ENCODE measurements around the gene NCAM1.

The NCAM1 gene

GRCh38 chr11:113174882-113175281, 213.7 kb downstream of the NCAM1 start:
- DNase-seq: no peak

GRCh38 chr11:113176599-113177360, 215.6 kb downstream of the NCAM1 start:
- no peak for DNase-seq

- DNase-seq: no peak
Measured at GRCh38 chr11:113177671-113178070, 216.5 kb downstream of the NCAM1 start.

GRCh38 chr11:113178381-113179070, 217.3 kb downstream of the NCAM1 start:
- DNase-seq: no peak

GRCh38 chr11:113179181-113179704, 218.0 kb downstream of the NCAM1 start:
- DNase-seq: no peak

GRCh38 chr11:113181094-113181493, 219.9 kb downstream of the NCAM1 start:
- no peak for DNase-seq

- DNase-seq: no peak
Measured at GRCh38 chr11:113182288-113182687, 221.1 kb downstream of the NCAM1 start.

GRCh38 chr11:113184498-113184897, 223.3 kb downstream of the NCAM1 start:
- DNase-seq: no peak

- no peak for DNase-seq
Measured at GRCh38 chr11:113188371-113188834, 227.2 kb downstream of the NCAM1 start.

- no peak for DNase-seq
Measured at GRCh38 chr11:113189909-113190667, 228.9 kb downstream of the NCAM1 start.

- no peak for DNase-seq
Measured at GRCh38 chr11:113192121-113192925, 231.1 kb downstream of the NCAM1 start.

GRCh38 chr11:113193016-113193415, 231.8 kb downstream of the NCAM1 start:
- DNase-seq: no peak

- DNase-seq: peak; percentile 68
Measured at GRCh38 chr11:113193946-113194345, 232.7 kb downstream of the NCAM1 start.

GRCh38 chr11:113195728-113196127, 234.5 kb downstream of the NCAM1 start:
- no peak for DNase-seq

- no peak for DNase-seq
Measured at GRCh38 chr11:113197446-113197845, 236.2 kb downstream of the NCAM1 start.

- no peak for DNase-seq
Measured at GRCh38 chr11:113198972-113199661, 237.9 kb downstream of the NCAM1 start.

- DNase-seq: no peak
Measured at GRCh38 chr11:113199866-113200265, 238.6 kb downstream of the NCAM1 start.

- DNase-seq: no peak
Measured at GRCh38 chr11:113201054-113201818, 240.0 kb downstream of the NCAM1 start.

- DNase-seq: no peak
Measured at GRCh38 chr11:113202431-113202830, 241.2 kb downstream of the NCAM1 start.

- DNase-seq: no peak
Measured at GRCh38 chr11:113203141-113203753, 242.0 kb downstream of the NCAM1 start.

Data from femur (tissue), 1 donor.